PC-9 (cell line): ENCODE data around the gene ZBTB7C. TPM values are rescaled to one million over a fixed set of nuclear protein-coding genes. Genes with fewer than 3 reads are reported as not detected.

Experiments used
- BruUV-seq: library from RNA; stranded (reverse); fragments of 400-500 nt; replicated peaks from 2 replicates; lab custom pipeline; 2021; lab: Mats Ljungman, UMichigan
- CTCF ChIA-PET: fragments of 300-600 bp; sonication (Branson Sonifier 250); formaldehyde crosslinking; loops from one replicate; lab custom pipeline; 2022; ENCODE audit warnings: antibody characterized with exemption; lab: Charles Lee
- POLR2A ChIA-PET: fragments of 300-600 bp; sonication (Branson Sonifier 250); formaldehyde crosslinking; loops from one replicate; lab custom pipeline; 2022; ENCODE audit warnings: antibody characterized with exemption; ENCODE audit not compliant: unreplicated experiment; lab: Charles Lee
- DNase-seq, 2 experiments: peaks; one replicate each; pipeline versions ENCODE4 v3.0.0 to v3.0.0-alpha.2; 2015 to 2022; ENCODE audit warnings: mixed read lengths in 1 of 2
- H2AFZ ChIP-seq: fragments of 200-600 bp; sonication (generic); 2 replicates; pipeline ENCODE4 v1.8.1; 2017; ENCODE audit warnings: antibody characterized with exemption
- H3F3A ChIP-seq: fragments of 200-600 bp; sonication (generic); 2 replicates; pipeline ENCODE4 v1.8.1; 2017; ENCODE audit warnings: antibody characterized with exemption, mild to moderate bottlenecking, low read depth; ENCODE audit not compliant: insufficient read depth
- H3K27ac ChIP-seq: fragments of 200-600 bp; sonication (generic); 2 replicates; pipeline ENCODE4 v1.6.1; 2016; ENCODE audit warnings: mixed run types
- H3K27me3 ChIP-seq: fragments of 200-600 bp; sonication (generic); 2 replicates; pipeline ENCODE4 v1.6.1; 2016; ENCODE audit warnings: low read depth, mixed run types; ENCODE audit not compliant: insufficient read depth
- H3K36me3 ChIP-seq: fragments of 200-600 bp; sonication (generic); 2 replicates; pipeline ENCODE4 v1.6.1; 2016; ENCODE audit warnings: low read depth, mixed run types
- H3K4me1 ChIP-seq: fragments of 200-600 bp; sonication (generic); replicated peaks from 2 replicates; pipeline ENCODE4 v1.6.1; 2016; ENCODE audit warnings: mixed run types; ENCODE audit not compliant: insufficient read depth
- H3K4me2 ChIP-seq: fragments of 200-600 bp; sonication (generic); 2 replicates; pipeline ENCODE4 v1.6.1; 2017; ENCODE audit warnings: mixed run types
- H3K4me3 ChIP-seq: fragments of 200-600 bp; sonication (generic); 2 replicates; pipeline ENCODE4 v1.6.1; 2016; ENCODE audit warnings: mixed run types
- H3K79me2 ChIP-seq: fragments of 200-600 bp; sonication (generic); 2 replicates; pipeline ENCODE4 v1.6.1; 2017; ENCODE audit warnings: low read depth, mixed run types
- H3K9me2 ChIP-seq: fragments of 200-600 bp; sonication (generic); 2 replicates; pipeline ENCODE4 v1.8.1; 2017; ENCODE audit warnings: mild to moderate bottlenecking; ENCODE audit not compliant: insufficient read depth
- H3K9me3 ChIP-seq: fragments of 200-600 bp; sonication (generic); 2 replicates; pipeline ENCODE4 v1.8.1; 2016; ENCODE audit warnings: low read depth; ENCODE audit not compliant: insufficient read depth
- H4K20me1 ChIP-seq: fragments of 200-600 bp; sonication (generic); 2 replicates; pipeline ENCODE4 v1.8.1; 2017; ENCODE audit not compliant: insufficient read depth
- EZH2 ChIP-seq: fragments of 200-600 bp; sonication (generic); IDR thresholded peaks from 2 replicates; pipeline ENCODE4 v1.8.0; 2017; ENCODE audit warnings: antibody characterized with exemption, low read depth
- intact Hi-C: fragments of 100-400 bp; cut with micrococcal nuclease; formaldehyde crosslinking; loops from one replicate; pipeline ENCODE4 v1.10.0; 2022; ENCODE audit not compliant: unreplicated experiment
- total RNA-seq: library from RNA; stranded (reverse); gene quantifications from 2 replicates; pipeline ENCODE4 v1.2.3, GENCODE V29; 2021
- TF ChIP-seq, protein P1 (sequence below): fragments of 200-600 bp; sonication (generic); conservative IDR thresholded peaks from 2 replicates; pipeline ENCODE4 v1.6.1; 2017; ENCODE audit warnings: mixed run types, antibody characterized with exemption, mild to moderate bottlenecking, moderate library complexity

Gene ZBTB7C
- total RNA-seq, 1 experiment from 2014 or later: not detected

DNA sequence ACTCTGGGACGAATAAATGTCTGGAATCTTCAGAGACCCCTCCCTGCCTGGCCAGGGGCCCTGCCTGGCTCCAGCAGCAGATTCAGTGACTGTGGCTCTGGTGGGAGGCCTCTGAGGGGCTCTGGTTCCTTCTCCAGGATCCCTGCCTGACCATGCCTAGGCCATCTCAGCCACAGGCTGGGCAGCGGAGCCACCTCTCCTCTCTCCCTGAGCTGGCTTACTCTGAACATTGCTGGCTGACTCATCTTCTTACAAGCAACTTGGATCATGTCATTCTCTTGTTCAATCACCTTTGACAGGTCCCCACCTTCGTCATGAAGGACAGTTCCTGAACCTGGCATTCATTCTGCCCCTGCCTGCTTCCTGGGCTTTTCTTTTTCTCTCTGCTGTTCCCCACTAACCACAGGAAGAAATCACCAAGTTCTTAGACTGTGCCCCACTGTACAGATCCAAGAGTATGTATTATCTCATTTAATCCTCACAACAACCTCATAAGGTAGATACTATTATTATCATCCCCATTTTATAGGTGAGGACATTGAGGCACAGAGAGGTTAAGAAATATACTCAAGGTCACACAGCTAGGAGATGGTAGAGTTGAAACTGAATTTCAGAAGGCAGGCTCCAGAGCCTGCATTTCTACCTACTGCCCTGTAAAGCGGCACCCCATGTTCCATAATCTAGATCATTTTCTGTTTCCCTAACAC lies 323.2 kb downstream of the ZBTB7C start:
- H3K9me3 ChIP-seq: no peaks in the 10 kb centered on the region
- H3K9me2 ChIP-seq: no peaks in the 10 kb centered on the region
- H3K27me3 ChIP-seq: no peaks in the 10 kb centered on the region
- CTCF ChIA-PET: no interaction called here
- no peak overlapping the region for H3K4me3 ChIP-seq
- no peaks in the 10 kb centered on the region for H3K79me2 ChIP-seq
- DNase-seq: peak; percentile 5 to 69
- peaks cover 19% of the 10 kb centered on the region for H3K4me1 ChIP-seq
- POLR2A ChIA-PET: interaction anchor here (0.5 kb wide), 1 partner anchor 199 kb away, joined by 3 read pairs; no protein-coding TSS in a partner anchor
- intact Hi-C loops: no loop called here
- no peaks in the 10 kb centered on the region; the same call in 1 of the 2 replicates for H3F3A ChIP-seq
- no peak for TF ChIP-seq EZH2
- TF ChIP-seq, protein P1, sequence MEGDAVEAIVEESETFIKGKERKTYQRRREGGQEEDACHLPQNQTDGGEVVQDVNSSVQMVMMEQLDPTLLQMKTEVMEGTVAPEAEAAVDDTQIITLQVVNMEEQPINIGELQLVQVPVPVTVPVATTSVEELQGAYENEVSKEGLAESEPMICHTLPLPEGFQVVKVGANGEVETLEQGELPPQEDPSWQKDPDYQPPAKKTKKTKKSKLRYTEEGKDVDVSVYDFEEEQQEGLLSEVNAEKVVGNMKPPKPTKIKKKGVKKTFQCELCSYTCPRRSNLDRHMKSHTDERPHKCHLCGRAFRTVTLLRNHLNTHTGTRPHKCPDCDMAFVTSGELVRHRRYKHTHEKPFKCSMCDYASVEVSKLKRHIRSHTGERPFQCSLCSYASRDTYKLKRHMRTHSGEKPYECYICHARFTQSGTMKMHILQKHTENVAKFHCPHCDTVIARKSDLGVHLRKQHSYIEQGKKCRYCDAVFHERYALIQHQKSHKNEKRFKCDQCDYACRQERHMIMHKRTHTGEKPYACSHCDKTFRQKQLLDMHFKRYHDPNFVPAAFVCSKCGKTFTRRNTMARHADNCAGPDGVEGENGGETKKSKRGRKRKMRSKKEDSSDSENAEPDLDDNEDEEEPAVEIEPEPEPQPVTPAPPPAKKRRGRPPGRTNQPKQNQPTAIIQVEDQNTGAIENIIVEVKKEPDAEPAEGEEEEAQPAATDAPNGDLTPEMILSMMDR: no peak
- no peaks in the 10 kb centered on the region for H4K20me1 ChIP-seq
- H3K36me3 ChIP-seq: no peaks in the 10 kb centered on the region
- no TSS peak for BruUV-seq
- no peak overlapping the region for H2AFZ ChIP-seq
- H3K4me2 ChIP-seq: peak overlapping the region; percentile 29
- H3K27ac ChIP-seq: no peak overlapping the region

GRCh38 chr18:48084858-48085257 lies 324.3 kb downstream of the ZBTB7C start:
- H3K36me3 ChIP-seq: no peaks in the 10 kb centered on the region
- peak in 1 of 2 experiments; percentile 74 for DNase-seq
- H3K4me1 ChIP-seq: peaks cover 19% of the 10 kb centered on the region
- no peaks in the 10 kb centered on the region for H3K9me2 ChIP-seq
- no TSS peak for BruUV-seq
- no peaks in the 10 kb centered on the region for H4K20me1 ChIP-seq
- no peak overlapping the region for H2AFZ ChIP-seq
- TF ChIP-seq, protein P1: no peak
- no peak for TF ChIP-seq EZH2
- H3K9me3 ChIP-seq: no peaks in the 10 kb centered on the region
- H3K79me2 ChIP-seq: no peaks in the 10 kb centered on the region
- H3K27ac ChIP-seq: no peak overlapping the region
- no peaks in the 10 kb centered on the region; the same call in 1 of the 2 replicates for H3F3A ChIP-seq
- intact Hi-C loops: no loop called here
- H3K4me2 ChIP-seq: peak overlapping the region; percentile 29
- no peak overlapping the region for H3K4me3 ChIP-seq
- H3K27me3 ChIP-seq: no peaks in the 10 kb centered on the region
- ChIA-PET POLR2A (no interaction called here), CTCF (interaction anchor here (0.6 kb wide), 1 partner anchor 882 kb away, joined by 8 read pairs; no protein-coding TSS in a partner anchor)

DNA sequence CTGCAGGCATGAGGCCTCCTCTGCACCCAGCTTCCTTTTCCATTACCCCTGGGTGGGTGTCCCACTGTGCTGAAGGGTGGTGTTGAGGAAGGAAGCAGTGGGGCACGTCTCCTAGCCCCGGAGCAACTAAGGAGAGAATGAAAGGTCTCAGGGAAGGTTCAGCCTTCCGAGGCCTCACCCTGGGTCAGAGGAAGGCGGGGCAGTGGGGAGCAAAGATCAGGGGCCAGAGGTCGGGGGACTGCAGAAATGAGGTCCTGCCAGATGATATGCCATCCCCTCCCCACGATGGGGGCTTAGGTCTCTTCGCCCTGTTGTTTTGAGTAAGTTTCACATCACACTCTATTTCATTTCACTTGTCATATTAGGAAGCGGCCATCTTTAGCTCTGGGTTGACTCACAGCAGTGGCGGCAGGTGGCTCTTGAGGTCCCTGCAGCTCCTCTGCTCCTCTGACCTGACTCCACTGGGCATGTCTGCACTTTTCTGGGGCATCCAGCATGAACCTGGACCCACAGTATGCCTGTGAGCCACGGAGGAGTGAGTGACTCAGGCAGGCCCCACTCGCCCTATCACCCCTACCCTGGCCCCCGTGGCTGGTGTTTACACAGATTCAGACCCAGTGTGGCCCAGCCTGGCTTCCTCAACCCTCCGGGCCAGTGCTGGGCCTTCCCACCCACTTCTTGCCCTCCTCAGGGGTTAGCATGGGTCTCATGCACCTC lies 325.0 kb downstream of the ZBTB7C start:
- ChIA-PET CTCF (no interaction called here), POLR2A (no interaction called here)
- H3F3A ChIP-seq: no peaks in the 10 kb centered on the region; the same call in 1 of the 2 replicates
- H2AFZ ChIP-seq: no peak overlapping the region
- no peak overlapping the region for H3K4me2 ChIP-seq
- H3K27ac ChIP-seq: no peak overlapping the region
- no peak for DNase-seq
- TF ChIP-seq, protein P1: no peak
- no peak for TF ChIP-seq EZH2
- H3K27me3 ChIP-seq: no peaks in the 10 kb centered on the region
- intact Hi-C loops: no loop called here
- no peak overlapping the region for H3K4me3 ChIP-seq
- H3K79me2 ChIP-seq: no peaks in the 10 kb centered on the region
- H3K9me3 ChIP-seq: no peaks in the 10 kb centered on the region
- H4K20me1 ChIP-seq: no peaks in the 10 kb centered on the region
- no peaks in the 10 kb centered on the region for H3K9me2 ChIP-seq
- peaks cover 19% of the 10 kb centered on the region for H3K4me1 ChIP-seq
- no TSS peak for BruUV-seq
- no peaks in the 10 kb centered on the region for H3K36me3 ChIP-seq
